ENCODE results near the gene DGUOK.

Gene DGUOK

DNA sequence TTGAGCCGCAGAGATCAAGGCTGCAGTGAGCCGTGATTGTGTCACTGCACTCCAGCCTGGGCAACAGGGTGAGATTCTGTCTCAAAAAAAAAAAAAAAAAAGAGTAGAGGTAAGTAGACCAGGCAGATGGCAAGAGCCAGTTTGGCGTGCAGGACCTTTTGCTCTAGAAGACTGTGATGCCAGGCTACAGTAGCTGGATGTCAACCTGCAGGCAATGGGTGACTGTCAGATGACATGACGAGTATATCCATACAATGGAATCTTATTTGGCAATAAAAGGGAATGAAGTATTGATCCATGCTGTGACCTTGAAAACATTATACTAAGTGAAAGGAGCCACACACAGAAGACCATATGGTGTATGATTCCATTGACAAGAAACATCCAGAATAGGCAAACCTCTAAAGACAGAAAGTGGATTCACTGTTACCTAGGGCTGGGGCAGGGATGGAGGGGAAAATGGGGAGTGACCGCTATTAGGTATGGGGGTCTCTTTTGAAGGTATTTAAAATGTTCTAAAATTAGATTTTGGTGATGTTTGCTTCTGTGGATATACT is 11.2 kb upstream of the DGUOK start:
- ChIA-PET POLR2A (ENCODE audit: low non-redundant PET) (no interaction called here), CTCF (no interaction called here)
- no peak for DNase-seq (ENCODE audit: low spot score)
- TF ChIP-seq, protein P1, sequence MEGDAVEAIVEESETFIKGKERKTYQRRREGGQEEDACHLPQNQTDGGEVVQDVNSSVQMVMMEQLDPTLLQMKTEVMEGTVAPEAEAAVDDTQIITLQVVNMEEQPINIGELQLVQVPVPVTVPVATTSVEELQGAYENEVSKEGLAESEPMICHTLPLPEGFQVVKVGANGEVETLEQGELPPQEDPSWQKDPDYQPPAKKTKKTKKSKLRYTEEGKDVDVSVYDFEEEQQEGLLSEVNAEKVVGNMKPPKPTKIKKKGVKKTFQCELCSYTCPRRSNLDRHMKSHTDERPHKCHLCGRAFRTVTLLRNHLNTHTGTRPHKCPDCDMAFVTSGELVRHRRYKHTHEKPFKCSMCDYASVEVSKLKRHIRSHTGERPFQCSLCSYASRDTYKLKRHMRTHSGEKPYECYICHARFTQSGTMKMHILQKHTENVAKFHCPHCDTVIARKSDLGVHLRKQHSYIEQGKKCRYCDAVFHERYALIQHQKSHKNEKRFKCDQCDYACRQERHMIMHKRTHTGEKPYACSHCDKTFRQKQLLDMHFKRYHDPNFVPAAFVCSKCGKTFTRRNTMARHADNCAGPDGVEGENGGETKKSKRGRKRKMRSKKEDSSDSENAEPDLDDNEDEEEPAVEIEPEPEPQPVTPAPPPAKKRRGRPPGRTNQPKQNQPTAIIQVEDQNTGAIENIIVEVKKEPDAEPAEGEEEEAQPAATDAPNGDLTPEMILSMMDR (conservative IDR thresholded peaks at IDR 0.05; ENCODE audit: low read depth) = no peak
- H3K27ac ChIP-seq = no peak overlapping the region

DNA sequence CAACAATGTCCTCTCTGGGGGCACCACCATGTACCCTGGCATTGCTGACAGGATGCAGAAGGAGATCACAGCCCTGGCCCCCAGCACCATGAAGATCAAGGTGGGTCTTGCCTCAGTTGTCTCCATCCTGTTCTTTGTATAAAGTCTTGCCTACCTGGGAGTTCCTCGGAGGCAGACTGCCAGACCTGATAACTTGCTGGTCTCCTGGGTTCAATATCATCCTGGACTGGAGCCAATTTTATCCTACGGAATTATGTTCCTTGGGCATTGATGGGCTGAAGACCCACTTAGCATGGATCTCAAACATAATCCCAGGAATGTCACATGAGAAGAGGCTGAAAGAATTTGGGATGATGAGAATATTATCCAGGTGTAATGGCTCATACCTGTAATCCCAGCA is 10.0 kb upstream of the DGUOK start:
- CTCF ChIA-PET = interaction anchor here (0.5 to 0.6 kb wide), 2 partner anchors 15 to 25 kb away, joined by 3 to 8 read pairs; no protein-coding TSS in a partner anchor
- POLR2A ChIA-PET (ENCODE audit: low non-redundant PET) = no interaction called here
- no peak overlapping the region for H3K27ac ChIP-seq
- no peak for DNase-seq (ENCODE audit: low spot score)
- TF ChIP-seq, protein P1 (conservative IDR thresholded peaks at IDR 0.05; ENCODE audit: low read depth) = no peak

DNA sequence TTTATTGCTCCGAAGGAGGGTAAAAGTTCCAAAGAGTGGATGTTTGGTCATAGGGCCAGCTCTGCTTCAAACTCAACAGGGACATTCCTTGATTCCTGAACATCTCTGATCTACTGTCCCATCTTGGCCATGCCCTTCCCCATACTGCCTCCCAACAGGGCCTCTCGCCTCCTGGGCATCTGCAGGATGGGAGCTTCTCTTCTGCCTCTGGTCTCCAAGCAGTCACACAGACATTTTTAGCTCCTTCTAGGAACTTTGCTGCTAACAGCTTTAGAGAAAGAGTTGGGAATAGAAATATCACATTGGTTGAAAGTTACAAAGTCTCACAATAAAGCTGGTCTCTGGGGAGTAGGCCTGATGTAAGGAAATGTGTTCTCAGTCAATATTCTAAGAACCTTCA is 9.4 kb upstream of the DGUOK start:
- no peak for DNase-seq (ENCODE audit: low spot score)
- POLR2A ChIA-PET (ENCODE audit: low non-redundant PET) = no interaction called here
- no peak overlapping the region for H3K27ac ChIP-seq
- TF ChIP-seq, protein P1 (conservative IDR thresholded peaks at IDR 0.05; ENCODE audit: low read depth) = no peak
- CTCF ChIA-PET = interaction anchor here (0.5 kb wide), 1 partner anchor 25 kb away, joined by 3 read pairs; no protein-coding TSS in a partner anchor

DNA sequence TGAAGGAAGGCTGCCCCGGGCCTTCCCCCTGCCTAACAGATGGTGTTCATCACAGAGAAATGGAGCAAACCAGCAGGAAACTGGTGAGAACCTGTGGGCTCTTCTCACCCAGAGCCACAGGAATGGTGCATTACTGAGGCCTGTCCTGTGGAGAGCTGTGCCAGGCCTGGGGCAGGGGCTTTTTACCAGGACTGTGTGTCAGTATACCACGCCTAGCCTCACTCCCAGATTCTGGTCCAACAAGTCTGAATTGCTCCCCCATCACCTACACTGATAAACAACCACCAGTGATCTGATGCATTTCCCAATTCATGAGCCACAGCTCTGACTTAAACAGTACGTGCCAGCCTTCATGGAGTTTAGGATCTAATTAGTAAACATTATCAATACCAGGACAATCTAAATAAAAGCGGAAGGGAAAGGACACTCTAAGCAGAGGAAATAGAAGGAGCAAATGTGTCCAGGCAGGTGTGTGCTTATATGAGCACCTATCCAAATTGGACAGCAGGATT is 8.9 kb upstream of the DGUOK start:
- CTCF ChIA-PET = no interaction called here
- TF ChIP-seq, protein P1 (conservative IDR thresholded peaks at IDR 0.05; ENCODE audit: low read depth) = no peak
- DNase-seq (ENCODE audit: low spot score) = no peak
- no peak overlapping the region for H3K27ac ChIP-seq
- POLR2A ChIA-PET (ENCODE audit: low non-redundant PET) = no interaction called here

DNA sequence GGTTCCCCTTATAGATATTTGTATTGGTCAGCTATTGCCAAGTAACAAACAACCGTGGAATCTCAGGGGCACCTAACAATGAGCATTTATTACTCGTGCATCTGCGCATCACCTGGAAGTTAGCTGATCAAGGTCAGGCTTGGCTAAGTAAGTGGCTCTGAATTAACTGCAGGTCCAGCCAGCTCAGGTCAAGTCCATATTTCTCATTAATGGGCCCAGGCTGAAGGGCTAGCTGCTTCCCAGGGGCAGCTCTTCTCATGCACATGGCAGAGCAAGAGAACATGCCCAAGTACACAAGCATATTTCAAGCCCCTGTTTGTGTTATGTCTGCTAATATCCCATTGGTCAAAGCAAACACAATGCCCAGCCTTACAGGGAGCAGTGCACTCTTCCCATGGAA is 7.8 kb upstream of the DGUOK start:
- CTCF ChIA-PET = no interaction called here
- no peak for DNase-seq (ENCODE audit: low spot score)
- POLR2A ChIA-PET (ENCODE audit: low non-redundant PET) = no interaction called here
- TF ChIP-seq, protein P1 (conservative IDR thresholded peaks at IDR 0.05; ENCODE audit: low read depth) = no peak
- no peak overlapping the region for H3K27ac ChIP-seq

DNA sequence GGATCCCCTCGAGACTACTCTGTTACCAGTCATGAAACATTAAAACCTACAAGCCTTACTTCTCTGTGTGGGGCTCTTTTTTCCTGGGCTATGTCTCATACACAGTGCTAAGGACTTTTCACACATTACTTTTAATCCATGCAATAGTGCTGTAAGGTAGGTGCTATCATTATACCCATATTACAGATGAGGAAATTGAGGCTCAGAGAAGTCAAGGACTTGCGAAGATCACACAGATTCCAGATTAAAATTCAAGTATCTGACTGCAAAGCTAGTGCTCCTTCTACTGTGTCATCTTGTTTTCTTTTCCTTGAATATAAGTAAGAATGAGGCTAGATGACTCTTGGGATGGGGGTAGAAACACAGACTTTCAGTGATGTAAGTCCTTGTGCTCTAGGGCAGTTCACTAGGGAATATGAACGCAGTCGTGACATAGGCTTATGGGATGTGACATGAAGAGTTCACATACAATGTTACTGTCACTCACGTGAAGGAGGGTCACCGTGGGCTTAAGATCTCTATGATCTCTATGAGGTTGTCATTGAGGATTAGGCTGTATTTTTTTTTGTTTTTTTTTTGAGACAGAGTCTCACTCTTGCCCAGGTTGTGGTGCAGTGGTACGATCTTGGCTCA is 7.0 kb upstream of the DGUOK start:
- DNase-seq (ENCODE audit: low spot score) = no peak
- no peak overlapping the region for H3K27ac ChIP-seq
- ChIA-PET CTCF (no interaction called here), POLR2A (ENCODE audit: low non-redundant PET) (no interaction called here)
- TF ChIP-seq, protein P1 (conservative IDR thresholded peaks at IDR 0.05; ENCODE audit: low read depth) = no peak

Measured in RWPE1 (cell line).